ENCODE data around the gene TRAF3IP1.
"Not testable (repeated sequence)": the region's sequence is repeated elsewhere in the genome, so short reads cannot be mapped to it uniquely, and the experiment has no call there.

TRAF3IP1 gene, protein sequence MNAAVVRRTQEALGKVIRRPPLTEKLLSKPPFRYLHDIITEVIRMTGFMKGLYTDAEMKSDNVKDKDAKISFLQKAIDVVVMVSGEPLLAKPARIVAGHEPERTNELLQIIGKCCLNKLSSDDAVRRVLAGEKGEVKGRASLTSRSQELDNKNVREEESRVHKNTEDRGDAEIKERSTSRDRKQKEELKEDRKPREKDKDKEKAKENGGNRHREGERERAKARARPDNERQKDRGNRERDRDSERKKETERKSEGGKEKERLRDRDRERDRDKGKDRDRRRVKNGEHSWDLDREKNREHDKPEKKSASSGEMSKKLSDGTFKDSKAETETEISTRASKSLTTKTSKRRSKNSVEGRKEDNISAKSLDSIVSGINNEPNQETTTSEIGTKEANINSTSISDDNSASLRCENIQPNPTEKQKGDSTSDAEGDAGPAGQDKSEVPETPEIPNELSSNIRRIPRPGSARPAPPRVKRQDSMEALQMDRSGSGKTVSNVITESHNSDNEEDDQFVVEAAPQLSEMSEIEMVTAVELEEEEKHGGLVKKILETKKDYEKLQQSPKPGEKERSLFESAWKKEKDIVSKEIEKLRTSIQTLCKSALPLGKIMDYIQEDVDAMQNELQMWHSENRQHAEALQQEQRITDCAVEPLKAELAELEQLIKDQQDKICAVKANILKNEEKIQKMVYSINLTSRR

DNA sequence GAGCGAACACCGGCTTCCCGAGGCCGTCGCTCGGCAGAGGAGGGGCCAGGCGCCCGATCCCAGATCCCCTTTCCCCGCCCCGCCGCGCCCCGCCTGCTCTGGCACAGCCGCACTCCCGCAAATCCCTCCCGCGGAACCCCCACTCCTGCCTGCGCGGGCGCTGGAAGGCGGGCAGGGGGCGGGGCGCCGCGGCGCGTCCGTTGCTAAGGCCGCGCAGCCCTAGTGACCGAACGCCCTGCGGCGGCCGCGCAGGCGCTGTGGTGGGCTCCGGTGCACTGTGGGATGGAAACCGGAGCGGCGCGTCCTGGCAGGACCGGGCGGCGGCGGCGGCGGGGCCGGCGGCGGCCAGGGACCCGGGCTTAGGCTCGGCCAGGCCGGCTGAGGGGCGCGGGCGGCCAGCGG, at the start of gene TRAF3IP1:
TSS of gene TRAF3IP1 (plus strand) at position 273 of the 402 bp plus-strand sequence. CDS start 145 bp downstream, outside the sequence.
- in situ Hi-C loops (cut with MboI; ENCODE audit: low sequenced_read_pairs, unreplicated experiment) = no loop called here
- TF ChIP-seq CTCF (IDR thresholded peaks at IDR 0.05; ENCODE audit: borderline replicate concordance, control extremely low read depth, extremely low read depth, insufficient read depth, missing control alignments) = no peak
- peak; percentile 99 for DNase-seq (ENCODE audit: low spot score)

DNA sequence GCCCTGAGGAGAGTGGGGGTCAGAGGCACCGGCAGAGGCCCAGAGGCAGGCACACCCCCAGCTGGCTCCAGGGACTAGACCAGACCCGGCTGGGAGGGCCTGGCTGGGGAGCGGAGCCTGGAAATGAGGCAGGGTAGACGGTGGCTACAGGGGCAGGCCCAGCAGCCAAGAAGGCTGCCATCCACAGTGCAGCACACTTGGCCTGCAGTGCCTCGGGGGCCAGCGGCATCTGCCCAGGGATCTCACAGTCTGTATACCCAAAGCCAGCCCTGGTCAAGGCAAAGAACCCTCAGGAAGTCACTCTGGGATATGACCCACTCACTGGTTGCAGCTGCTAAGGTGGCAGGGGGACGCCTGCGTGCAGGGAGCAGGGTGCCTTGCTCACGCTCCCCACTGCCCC, 49.7 kb upstream of the TRAF3IP1 start:
- no peak for TF ChIP-seq CTCF (IDR thresholded peaks at IDR 0.05; ENCODE audit: borderline replicate concordance, control extremely low read depth, extremely low read depth, insufficient read depth, missing control alignments)
- in situ Hi-C loops (cut with MboI; ENCODE audit: low sequenced_read_pairs, unreplicated experiment) = no loop called here
- DNase-seq (ENCODE audit: low spot score) = no peak

DNA sequence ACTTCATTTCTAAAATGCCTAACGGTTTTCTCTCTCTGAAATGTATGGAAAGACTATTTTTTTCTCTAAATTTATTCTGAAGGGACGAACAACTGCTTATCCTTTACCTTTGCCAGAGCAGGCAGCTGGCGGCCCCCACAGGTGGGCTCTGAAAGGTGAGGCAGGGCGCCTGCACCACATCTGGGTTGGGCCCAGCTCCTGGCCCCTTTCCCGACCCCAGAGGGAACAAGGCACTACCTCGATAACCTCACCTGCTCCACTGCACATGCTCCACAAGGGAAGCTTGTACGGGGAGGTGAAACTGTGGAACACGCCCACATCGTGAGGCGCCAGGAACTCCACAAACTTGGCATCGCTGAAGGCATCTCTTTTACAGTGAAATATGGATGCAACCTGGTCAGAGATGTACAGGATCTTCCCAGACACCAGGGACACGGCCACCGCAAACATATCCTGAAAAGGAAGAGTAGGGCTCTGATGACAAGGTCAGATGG, 49.2 kb upstream of the TRAF3IP1 start:
- TF ChIP-seq CTCF (IDR thresholded peaks at IDR 0.05; ENCODE audit: borderline replicate concordance, control extremely low read depth, extremely low read depth, insufficient read depth, missing control alignments) = no peak
- DNase-seq (ENCODE audit: low spot score) = no peak
- in situ Hi-C loops (cut with MboI; ENCODE audit: low sequenced_read_pairs, unreplicated experiment) = no loop called here

DNA sequence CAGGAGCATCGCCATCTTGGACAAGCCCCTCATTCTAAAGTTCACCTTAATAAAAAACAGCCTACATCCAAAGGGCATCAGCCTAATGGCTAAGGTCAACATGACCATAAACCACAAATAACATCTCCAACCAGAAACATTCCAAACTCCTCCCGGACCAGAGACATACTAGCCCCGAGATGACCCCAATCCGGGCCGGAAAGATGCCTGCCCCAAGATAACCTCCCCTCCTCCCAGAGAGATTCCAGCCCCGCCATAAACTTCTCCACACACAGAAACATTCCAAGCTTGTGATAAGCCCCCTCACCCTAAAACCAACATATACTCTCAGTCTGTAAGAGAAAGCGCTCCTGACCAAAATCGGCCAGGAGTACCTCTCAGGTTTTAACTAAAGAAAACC, 48.6 kb upstream of the TRAF3IP1 start:
- in situ Hi-C loops (cut with MboI; ENCODE audit: low sequenced_read_pairs, unreplicated experiment); DNase-seq (ENCODE audit: low spot score): not testable (repeated sequence)

DNA sequence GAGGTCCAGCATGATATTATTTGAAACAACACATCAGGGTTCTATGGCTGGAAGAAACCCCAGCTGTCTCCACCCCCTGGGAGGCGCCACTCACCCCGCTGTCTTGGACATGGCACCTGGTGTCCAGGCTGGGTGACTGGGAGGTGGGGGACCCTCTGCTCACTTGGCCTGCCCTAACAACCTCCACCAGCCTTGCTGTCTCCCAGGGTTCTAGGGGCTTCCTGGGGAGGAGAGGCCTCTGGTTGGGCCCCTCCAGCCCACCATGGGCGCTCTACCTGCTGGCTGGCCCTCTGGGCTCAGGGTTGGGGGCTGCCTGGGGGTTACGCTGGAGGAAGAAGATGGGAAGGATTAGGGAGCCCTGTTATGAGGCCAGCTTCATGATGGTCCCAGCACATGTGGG, 48.2 kb upstream of the TRAF3IP1 start:
- in situ Hi-C loops (cut with MboI; ENCODE audit: low sequenced_read_pairs, unreplicated experiment) = no loop called here
- no peak for TF ChIP-seq CTCF (IDR thresholded peaks at IDR 0.05; ENCODE audit: borderline replicate concordance, control extremely low read depth, extremely low read depth, insufficient read depth, missing control alignments)
- DNase-seq (ENCODE audit: low spot score) = no peak

- DNase-seq (ENCODE audit: low spot score); in situ Hi-C loops (cut with MboI; ENCODE audit: low sequenced_read_pairs, unreplicated experiment): not testable (repeated sequence)
Observed at GRCh38 chr2:238273433-238273832, 46.9 kb upstream of the TRAF3IP1 start.

- DNase-seq (ENCODE audit: low spot score) = no peak
- TF ChIP-seq CTCF (IDR thresholded peaks at IDR 0.05; ENCODE audit: borderline replicate concordance, control extremely low read depth, extremely low read depth, insufficient read depth, missing control alignments) = no peak
- in situ Hi-C loops (cut with MboI; ENCODE audit: low sequenced_read_pairs, unreplicated experiment) = no loop called here
Observed at GRCh38 chr2:238274152-238274865, 46.0 kb upstream of the TRAF3IP1 start.
